K562 (cell line): Measurements from ENCODE around the gene CPED1. TPM values are rescaled to one million over a fixed set of nuclear protein-coding genes. Genes with fewer than 3 reads are reported as not detected.

Source experiments
- C11orf30 ChIP-seq: fragments of 450-650 bp; IDR thresholded peaks from 2 replicates; pipeline ENCODE4 v1.6.1; 2016; ENCODE audit warnings: low read depth, mild to moderate bottlenecking
- CAMTA2 ChIP-seq: fragments of 250-450 bp; sonication (Bioruptor Pico); conservative IDR thresholded peaks from 2 replicates; pipeline ENCODE4 v1.5.1; 2022
- CHD4 ChIP-seq: fragments of 200-600 bp; sonication (generic); IDR thresholded peaks from 3 replicates; pipeline ENCODE4 v1.6.1; 2012; ENCODE audit warnings: low read depth, mild to moderate bottlenecking, mixed read lengths, low read length, inconsistent platforms; ENCODE audit not compliant: insufficient read depth, insufficient replicate concordance, poor library complexity, severe bottlenecking
- FOXK2 ChIP-seq, 2 experiments: fragments of 450-650 bp; IDR thresholded peaks in 1 of 2; conservative IDR thresholded peaks in 1 of 2; 2 replicates each; pipeline ENCODE4 v1.6.1; 2016; ENCODE audit warnings: low read depth in 2 of 2, mild to moderate bottlenecking in 1 of 2
- MCM7 ChIP-seq, 2 experiments: fragments of 450-650 bp; IDR thresholded peaks; 2 replicates each; pipeline ENCODE4 v1.6.1; 2016 to 2018
- NCOA4 ChIP-seq: fragments of 450-650 bp; IDR thresholded peaks from 2 replicates; pipeline ENCODE4 v1.6.1; 2018; ENCODE audit warnings: mild to moderate bottlenecking; ENCODE audit not compliant: partially characterized antibody
- OTX1 ChIP-seq: fragments of 450-650 bp; formaldehyde crosslinking; IDR thresholded peaks from 2 replicates; pipeline ENCODE4 v1.4.0; 2022; ENCODE audit warnings: mild to moderate bottlenecking
- RBBP5 ChIP-seq: fragments of 200-600 bp; sonication (generic); IDR thresholded peaks from 2 replicates; pipeline ENCODE4 v1.6.1; 2012; ENCODE audit warnings: borderline replicate concordance, mild to moderate bottlenecking, low read length, control low read depth, inconsistent platforms; ENCODE audit not compliant: insufficient read depth, poor library complexity, severe bottlenecking
- TCF15 ChIP-seq: fragments of 250-450 bp; sonication (Bioruptor Pico); IDR thresholded peaks from 2 replicates; pipeline ENCODE4 v1.8.0; 2022; ENCODE audit warnings: moderate library complexity, mild to moderate bottlenecking, inconsistent platforms
- TCF3 ChIP-seq: sonication (generic); formaldehyde crosslinking; IDR thresholded peaks from 2 replicates; pipeline ENCODE4 v1.4.0; 2020; ENCODE audit warnings: mild to moderate bottlenecking, missing genetic modification reagents
- TEAD4 ChIP-seq, 2 experiments: sonication (generic) in 1 of 2; formaldehyde crosslinking in 1 of 2; IDR thresholded peaks; 2 replicates each; pipeline versions ENCODE4 v1.6.1 to v1.8.0; 2012 to 2022; ENCODE audit warnings: borderline replicate concordance in 1 of 2, inconsistent platforms in 1 of 2, low read length in 1 of 2, mild to moderate bottlenecking in 1 of 2, missing genetic modification reagents in 1 of 2
- ZNF232 ChIP-seq: sonication (generic); formaldehyde crosslinking; IDR thresholded peaks from 2 replicates; pipeline ENCODE4 v1.8.0; 2022; ENCODE audit warnings: mild to moderate bottlenecking, missing genetic modification reagents
- ZNF311 ChIP-seq: fragments of 250-450 bp; sonication (Bioruptor Pico); IDR thresholded peaks from 2 replicates; pipeline ENCODE4 v1.4.0; 2020; ENCODE audit warnings: mild to moderate bottlenecking, moderate library complexity
- polyA plus RNA-seq, 8 experiments: library from polyadenylated mRNA; depleted of rRNA in 4 of 8; stranded (reverse) in 5 of 8; unstranded in 3 of 8; fragments of >200 nt; fragmentation: Nextera tagmentation in 2 of 8; fragmentation: Illumina TruSeq in 1 of 8; extraction: Ambion mirVana in 2 of 8; extraction: Trizol in 1 of 8; gene quantifications; 2 replicates each; pipeline versions ENCODE4 v1.2.1 to v1.2.3, GENCODE V29; 2011 to 2014; ENCODE audit warnings: inconsistent platforms in 1 of 8, missing spikeins in 1 of 8
- total RNA-seq, 7 experiments: library from RNA; depleted of rRNA in 6 of 7; stranded (reverse); fragments of >200 nt in 6 of 7; fragmentation: Illumina TruSeq in 2 of 7; extraction: Trizol in 2 of 7; gene quantifications; 2 replicates each; pipeline versions ENCODE4 v1.2.1 to v1.2.3, GENCODE V29; 2011 to 2021; ENCODE audit warnings: low replicate concordance in 1 of 7
- TF ChIP-seq, protein P1 (sequence below): fragments of 450-650 bp; formaldehyde crosslinking; IDR thresholded peaks from 2 replicates; pipeline ENCODE4 v1.4.0; 2022; ENCODE audit warnings: missing genetic modification characterization
- TF ChIP-seq, protein P2 (sequence below), 2 experiments: fragments of 150-350 bp in 1 of 2; IDR thresholded peaks; 2 replicates each; pipeline ENCODE4 v1.6.1; 2012 to 2016; ENCODE audit warnings: low read depth in 2 of 2, low read length in 2 of 2, mild to moderate bottlenecking in 1 of 2, moderate library complexity in 1 of 2

Gene CPED1
- total and polyA plus RNA-seq, 9 of the 15 experiments (the other 6 are each of a cell fraction or from before 2014, with no cell fraction given): 195 to 393 (median 290) TPM

DNA sequence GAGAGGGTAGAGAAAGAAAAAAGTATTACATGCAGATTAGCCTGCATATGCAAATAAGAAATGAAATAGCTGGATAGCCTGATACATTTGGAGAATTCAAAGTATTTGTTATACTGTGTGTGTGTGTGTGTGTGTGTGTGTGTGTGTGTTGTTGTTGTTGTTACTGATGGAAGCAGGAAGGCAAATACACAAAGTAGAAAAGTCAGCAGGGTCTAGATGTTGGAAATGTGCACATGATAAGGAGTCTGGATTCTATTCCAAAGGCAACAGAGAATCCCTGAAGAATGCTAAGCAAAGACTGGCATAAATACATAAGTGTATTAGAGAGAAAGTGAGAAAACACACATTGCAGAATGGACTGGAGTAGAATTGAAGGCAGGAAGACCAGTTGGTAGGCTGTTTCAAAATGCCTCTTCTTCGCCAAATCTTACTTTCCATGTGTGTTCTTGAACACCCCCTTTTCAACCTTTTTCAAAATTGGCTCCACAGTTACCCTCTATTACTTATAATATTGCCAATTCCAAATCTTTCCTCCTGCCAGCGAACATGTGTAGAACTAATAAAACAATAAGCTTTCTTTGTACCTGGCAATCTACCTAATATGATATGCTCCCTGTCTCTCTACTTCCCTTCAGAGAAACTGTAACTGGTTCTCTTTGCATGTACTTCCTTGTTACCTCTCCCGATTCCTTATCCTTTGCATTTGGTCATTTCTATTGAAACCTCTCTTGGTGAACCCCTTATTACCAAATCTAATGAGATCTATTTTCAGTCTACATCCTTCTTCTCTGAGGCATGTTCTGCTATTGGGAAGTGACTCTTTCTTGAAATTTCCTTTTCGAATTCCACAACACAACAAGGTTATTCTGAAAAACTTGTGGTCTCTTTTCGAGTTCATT is 6.2 kb downstream of the CPED1 start (continued):
- TF ChIP-seq TCF3 (peak; percentile 21; the same call in 1 of the 2 replicates), CAMTA2 (no peak), TCF15 (CRISPR knock-in tag) (no peak), TEAD4 (IDR thresholded peaks at IDR 0.05; ENCODE audit: low read length) (peak; percentile 23; the same call in 1 of the 2 replicates), TEAD4 (CRISPR knock-in tag; IDR thresholded peaks at IDR 0.05; ENCODE audit: borderline replicate concordance) (no peak), RBBP5 (peak; percentile 30), ZNF232 (CRISPR knock-in tag) (no peak), FOXK2 (conservative IDR thresholded peaks at IDR 0.05 in 1 of 2, IDR thresholded peaks at IDR 0.05 in 1 of 2; ENCODE audit: low read depth in 2 of 2) (peak; percentile 82 to 91), MCM7 (IDR thresholded peaks at IDR 0.05) (peak in 1 of 2 experiments; percentile 87; a peak in 1 of 4 replicates), NCOA4 (peak; percentile 22), CHD4 (peak; percentile 56), OTX1 (CRISPR knock-in tag) (peak; percentile 63; the same call in 1 of the 2 replicates), C11orf30 (peak; percentile 17; the same call in 1 of the 2 replicates), ZNF311 (CRISPR knock-in tag) (peak; percentile 62; the same call in 1 of the 2 replicates)
- TF ChIP-seq, protein P1, sequence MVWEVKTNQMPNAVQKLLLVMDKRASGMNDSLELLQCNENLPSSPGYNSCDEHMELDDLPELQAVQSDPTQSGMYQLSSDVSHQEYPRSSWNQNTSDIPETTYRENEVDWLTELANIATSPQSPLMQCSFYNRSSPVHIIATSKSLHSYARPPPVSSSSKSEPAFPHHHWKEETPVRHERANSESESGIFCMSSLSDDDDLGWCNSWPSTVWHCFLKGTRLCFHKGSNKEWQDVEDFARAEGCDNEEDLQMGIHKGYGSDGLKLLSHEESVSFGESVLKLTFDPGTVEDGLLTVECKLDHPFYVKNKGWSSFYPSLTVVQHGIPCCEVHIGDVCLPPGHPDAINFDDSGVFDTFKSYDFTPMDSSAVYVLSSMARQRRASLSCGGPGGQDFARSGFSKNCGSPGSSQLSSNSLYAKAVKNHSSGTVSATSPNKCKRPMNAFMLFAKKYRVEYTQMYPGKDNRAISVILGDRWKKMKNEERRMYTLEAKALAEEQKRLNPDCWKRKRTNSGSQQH (CRISPR knock-in tag): peak; percentile 64; the same call in 1 of the 2 replicates
- TF ChIP-seq, protein P2, sequence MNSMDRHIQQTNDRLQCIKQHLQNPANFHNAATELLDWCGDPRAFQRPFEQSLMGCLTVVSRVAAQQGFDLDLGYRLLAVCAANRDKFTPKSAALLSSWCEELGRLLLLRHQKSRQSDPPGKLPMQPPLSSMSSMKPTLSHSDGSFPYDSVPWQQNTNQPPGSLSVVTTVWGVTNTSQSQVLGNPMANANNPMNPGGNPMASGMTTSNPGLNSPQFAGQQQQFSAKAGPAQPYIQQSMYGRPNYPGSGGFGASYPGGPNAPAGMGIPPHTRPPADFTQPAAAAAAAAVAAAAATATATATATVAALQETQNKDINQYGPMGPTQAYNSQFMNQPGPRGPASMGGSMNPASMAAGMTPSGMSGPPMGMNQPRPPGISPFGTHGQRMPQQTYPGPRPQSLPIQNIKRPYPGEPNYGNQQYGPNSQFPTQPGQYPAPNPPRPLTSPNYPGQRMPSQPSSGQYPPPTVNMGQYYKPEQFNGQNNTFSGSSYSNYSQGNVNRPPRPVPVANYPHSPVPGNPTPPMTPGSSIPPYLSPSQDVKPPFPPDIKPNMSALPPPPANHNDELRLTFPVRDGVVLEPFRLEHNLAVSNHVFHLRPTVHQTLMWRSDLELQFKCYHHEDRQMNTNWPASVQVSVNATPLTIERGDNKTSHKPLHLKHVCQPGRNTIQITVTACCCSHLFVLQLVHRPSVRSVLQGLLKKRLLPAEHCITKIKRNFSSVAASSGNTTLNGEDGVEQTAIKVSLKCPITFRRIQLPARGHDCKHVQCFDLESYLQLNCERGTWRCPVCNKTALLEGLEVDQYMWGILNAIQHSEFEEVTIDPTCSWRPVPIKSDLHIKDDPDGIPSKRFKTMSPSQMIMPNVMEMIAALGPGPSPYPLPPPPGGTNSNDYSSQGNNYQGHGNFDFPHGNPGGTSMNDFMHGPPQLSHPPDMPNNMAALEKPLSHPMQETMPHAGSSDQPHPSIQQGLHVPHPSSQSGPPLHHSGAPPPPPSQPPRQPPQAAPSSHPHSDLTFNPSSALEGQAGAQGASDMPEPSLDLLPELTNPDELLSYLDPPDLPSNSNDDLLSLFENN (IDR thresholded peaks at IDR 0.05; ENCODE audit: low read depth in 2 of 2, low read length in 2 of 2): no peak
